ENCODE data around the gene KIF16B.

- TF ChIP-seq EZH2 (conservative IDR thresholded peaks at IDR 0.05; ENCODE audit: low read depth, low read length) (no peak), ZC3H4 (CRISPR knock-in tag; IDR thresholded peaks at IDR 0.05; ENCODE audit: borderline replicate concordance) (no peak)
Measured at GRCh38 chr20:16526433-16527380, 46.5 kb downstream of the KIF16B start.
